IMR-90 (cell line): Measurements from ENCODE around the gene CLDN7. TPM values are rescaled to one million over a fixed set of nuclear protein-coding genes. Genes with fewer than 3 reads are reported as not detected.

ENCODE experiments used
- ATAC-seq: fragments of 200-7000 bp; cut with Tn5 transposase; 2 replicates; pipeline ENCODE4 v1.9.1; 2020; ENCODE audit warnings: low read depth, mild to moderate bottlenecking, moderate library complexity
- BruUV-seq: library from RNA; stranded (reverse); fragments of 400-500 nt; replicated peaks from 2 replicates; lab custom pipeline; 2021; lab: Mats Ljungman, UMichigan
- CTCF ChIA-PET: fragments of 300-600 bp; formaldehyde crosslinking; extraction: SDS; loops from one replicate; lab custom pipeline; 2021; ENCODE audit warnings: antibody characterized with exemption; lab: Yijun Ruan, JAX
- POLR2A ChIA-PET: fragments of 300-600 bp; sonication (Branson Sonifier 250); formaldehyde crosslinking; loops from one replicate; lab custom pipeline; 2022; ENCODE audit warnings: antibody characterized with exemption; ENCODE audit not compliant: unreplicated experiment; lab: Charles Lee
- DNase-seq: peaks from one replicate; pipeline ENCODE4 v3.0.0; 2013
- H2AFZ ChIP-seq: replicated peaks from 2 replicates; pipeline ENCODE3; 2013; ENCODE audit warnings: low read length, mild to moderate bottlenecking; ENCODE audit not compliant: poor library complexity
- H2AK5ac ChIP-seq: 2 replicates; pipeline ENCODE4 v1.6.1; 2013; ENCODE audit warnings: low read depth, low read length, inconsistent platforms
- H2AK9ac ChIP-seq: replicated peaks from 2 replicates; pipeline ENCODE3; 2013; ENCODE audit warnings: mild to moderate bottlenecking, low read depth, low read length, moderate library complexity; ENCODE audit not compliant: poor library complexity
- H2BK120ac ChIP-seq: 2 replicates; pipeline ENCODE4 v1.6.1; 2013; ENCODE audit warnings: low read depth, low read length, inconsistent platforms
- H2BK15ac ChIP-seq: 3 replicates; pipeline ENCODE4 v1.6.1; 2013; ENCODE audit warnings: low read depth, low read length, inconsistent platforms
- H2BK20ac ChIP-seq: 2 replicates; pipeline ENCODE4 v1.6.1; 2013; ENCODE audit warnings: low read depth, mild to moderate bottlenecking, inconsistent platforms, low read length, moderate library complexity
- H2BK5ac ChIP-seq: 2 replicates; pipeline ENCODE4 v1.6.1; 2013; ENCODE audit warnings: mild to moderate bottlenecking, low read depth, low read length, inconsistent platforms; ENCODE audit not compliant: poor library complexity, severe bottlenecking
- H3K14ac ChIP-seq: replicated peaks from 2 replicates; pipeline ENCODE4 v1.6.1; 2013; ENCODE audit warnings: low read depth, low read length, inconsistent platforms
- H3K18ac ChIP-seq: 2 replicates; pipeline ENCODE4 v1.6.1; 2013; ENCODE audit warnings: low read depth, low read length, control low read depth
- H3K23ac ChIP-seq: 2 replicates; pipeline ENCODE4 v1.6.1; 2013; ENCODE audit warnings: low read depth, low read length, inconsistent platforms
- H3K27ac ChIP-seq: 2 replicates; pipeline ENCODE4 v1.5.1; 2013; ENCODE audit warnings: mild to moderate bottlenecking, control low read depth, low read length; ENCODE audit not compliant: insufficient read depth
- H3K27me3 ChIP-seq: 2 replicates; pipeline ENCODE4 v1.6.1; 2013; ENCODE audit warnings: low read length; ENCODE audit not compliant: control insufficient read depth, insufficient read depth
- H3K36me3 ChIP-seq: 2 replicates; pipeline ENCODE4 v1.6.1; 2013; ENCODE audit warnings: low read length, mixed read lengths; ENCODE audit not compliant: control insufficient read depth, insufficient read depth
- H3K4ac ChIP-seq: 2 replicates; pipeline ENCODE4 v1.6.1; 2013; ENCODE audit warnings: low read depth, low read length, inconsistent platforms
- H3K4me1 ChIP-seq: 2 replicates; pipeline ENCODE4 v1.6.1; 2013; ENCODE audit warnings: low read length, mixed read lengths; ENCODE audit not compliant: control insufficient read depth, insufficient read depth
- H3K4me2 ChIP-seq: 2 replicates; pipeline ENCODE4 v1.6.1; 2013; ENCODE audit warnings: low read depth, mild to moderate bottlenecking, control low read depth, low read length, moderate library complexity
- H3K4me3 ChIP-seq: 2 replicates; pipeline ENCODE4 v1.5.1; 2013; ENCODE audit warnings: low read depth, mild to moderate bottlenecking, control low read depth, low read length, moderate library complexity; ENCODE audit not compliant: insufficient read depth
- H3K56ac ChIP-seq: 2 replicates; pipeline ENCODE4 v1.6.1; 2013; ENCODE audit warnings: low read length, inconsistent platforms; ENCODE audit not compliant: insufficient read depth; ENCODE audit errors: extremely low read depth
- H3K79me1 ChIP-seq, 2 experiments: 2 replicates each; pipeline ENCODE4 v1.6.1; 2013; ENCODE audit warnings: low read length in 2 of 2, inconsistent platforms in 1 of 2, low read depth in 1 of 2
- H3K9ac ChIP-seq: 2 replicates; pipeline ENCODE4 v1.6.1; 2013; ENCODE audit warnings: low read depth, low read length, control low read depth
- H3K9me1 ChIP-seq: 2 replicates; pipeline ENCODE4 v1.6.1; 2013; ENCODE audit warnings: low read length, inconsistent platforms; ENCODE audit not compliant: insufficient read depth
- H3K9me3 ChIP-seq: 2 replicates; pipeline ENCODE4 v1.6.1; 2013; ENCODE audit warnings: low read length; ENCODE audit not compliant: control insufficient read depth, insufficient read depth
- H4K20me1 ChIP-seq: 2 replicates; pipeline ENCODE4 v1.6.1; 2013; ENCODE audit warnings: low read length, inconsistent platforms; ENCODE audit not compliant: insufficient read depth
- H4K5ac ChIP-seq: 2 replicates; pipeline ENCODE4 v1.6.1; 2013; ENCODE audit warnings: mild to moderate bottlenecking, low read depth, low read length, control low read depth
- H4K8ac ChIP-seq, 2 experiments: 2 replicates each; pipeline ENCODE4 v1.6.1; 2013; ENCODE audit warnings: low read depth in 2 of 2, low read length in 2 of 2, control low read depth in 1 of 2, inconsistent platforms in 1 of 2
- H4K91ac ChIP-seq: 2 replicates; pipeline ENCODE4 v1.6.1; 2013; ENCODE audit warnings: low read depth, low read length, inconsistent platforms; ENCODE audit not compliant: insufficient read depth
- BHLHE40 ChIP-seq: fragments of 150-350 bp; IDR thresholded peaks from 2 replicates; pipeline ENCODE4 v1.6.1; 2016; ENCODE audit warnings: mild to moderate bottlenecking, low read depth, low read length
- CEBPB ChIP-seq: IDR thresholded peaks from 2 replicates; pipeline ENCODE4 v1.6.1; 2012; ENCODE audit warnings: low read depth, low read length, improper control_type of control experiment
- CHD1 ChIP-seq: IDR thresholded peaks from 2 replicates; pipeline ENCODE4 v1.6.1; 2012; ENCODE audit warnings: low read depth, low read length, improper control_type of control experiment
- FOS ChIP-seq: fragments of 150-350 bp; IDR thresholded peaks from 2 replicates; pipeline ENCODE4 v1.6.1; 2016; ENCODE audit warnings: low read depth, low read length
- MAFK ChIP-seq: IDR thresholded peaks from 2 replicates; pipeline ENCODE4 v1.6.1; 2012; ENCODE audit warnings: low read depth, low read length, improper control_type of control experiment
- MAZ ChIP-seq: IDR thresholded peaks from 2 replicates; pipeline ENCODE4 v1.6.1; 2012; ENCODE audit warnings: low read depth, mild to moderate bottlenecking, low read length, improper control_type of control experiment, moderate library complexity, borderline replicate concordance
- MXI1 ChIP-seq: IDR thresholded peaks from 2 replicates; pipeline ENCODE4 v1.6.1; 2012; ENCODE audit warnings: low read depth, mild to moderate bottlenecking, low read length, moderate library complexity, borderline replicate concordance
- NFE2L2 ChIP-seq: fragments of 150-350 bp; IDR thresholded peaks from 2 replicates; pipeline ENCODE4 v1.6.1; 2016; ENCODE audit warnings: low read depth, mild to moderate bottlenecking, low read length
- POLR2A ChIP-seq: IDR thresholded peaks from 2 replicates; pipeline ENCODE4 v1.6.1; 2012; ENCODE audit warnings: mild to moderate bottlenecking, low read depth, low read length
- RAD21 ChIP-seq: IDR thresholded peaks from 2 replicates; pipeline ENCODE4 v1.6.1; 2012; ENCODE audit warnings: low read length, improper control_type of control experiment
- RCOR1 ChIP-seq: IDR thresholded peaks from 2 replicates; pipeline ENCODE4 v1.6.1; 2012; ENCODE audit warnings: mild to moderate bottlenecking, low read length, improper control_type of control experiment; ENCODE audit not compliant: insufficient replicate concordance
- RFX5 ChIP-seq: IDR thresholded peaks from 2 replicates; pipeline ENCODE4 v1.8.0; 2012; ENCODE audit warnings: low read depth, mild to moderate bottlenecking, low read length, moderate library complexity
- WGBS, 2 experiments: methylation state at CpG; one replicate each; pipeline versions ENCODE4 v1.1.5 to v1.1.7; 2013; ENCODE audit warnings: missing lambda C conversion rate in 2 of 2; ENCODE audit not compliant: insufficient read length in 1 of 2; ENCODE audit errors: extremely low coverage in 2 of 2; 5-methylcytosine and 5-hydroxymethylcytosine counted together
- dilution Hi-C: fragments of 300-500 bp; cut with HindIII; formaldehyde crosslinking; loops from one replicate; pipeline ENCODE4 v1.14.3; 2018; ENCODE audit warnings: low sequenced_read_pairs; ENCODE audit not compliant: unreplicated experiment
- in situ Hi-C: fragments of 300-500 bp; cut with MboI; formaldehyde crosslinking; loops from 3 replicates; pipeline ENCODE4 v1.14.3; 2019; ENCODE audit warnings: low sequenced_read_pairs, inconsistent platforms, mixed read lengths
- intact Hi-C: fragments of 100-400 bp; cut with micrococcal nuclease; formaldehyde crosslinking; loops from 2 replicates; pipeline ENCODE4 v1.10.0; 2022
- polyA plus RNA-seq, 3 experiments: library from polyadenylated mRNA; depleted of rRNA; stranded (reverse); fragments of >200 nt; gene quantifications; 2 replicates each; pipeline ENCODE4 v1.2.3, GENCODE V29; 2012; ENCODE audit warnings: low replicate concordance in 1 of 3
- total RNA-seq: library from RNA; depleted of rRNA; stranded (reverse); fragments of >200 nt; gene quantifications from 2 replicates; pipeline ENCODE4 v1.2.3, GENCODE V29; 2012
- TF ChIP-seq, protein P1 (sequence below): conservative IDR thresholded peaks from 2 replicates; pipeline ENCODE4 v1.5.1; 2012; ENCODE audit warnings: mild to moderate bottlenecking, low read depth, low read length, improper control_type of control experiment
- TF ChIP-seq, protein P2 (sequence below): fragments of 150-350 bp; IDR thresholded peaks from 2 replicates; pipeline ENCODE4 v1.6.1; 2016; ENCODE audit warnings: low read depth, mild to moderate bottlenecking, low read length, moderate library complexity, borderline replicate concordance
- TF ChIP-seq, protein P3 (sequence below): fragments of 150-350 bp; IDR thresholded peaks from 2 replicates; pipeline ENCODE4 v1.6.1; 2017; ENCODE audit warnings: mild to moderate bottlenecking, antibody characterized with exemption, low read length, low read depth

The CLDN7 gene
- total and polyA plus RNA-seq, 2 of the 4 experiments (the other 2 are of a cell fraction) = 1.4 TPM

DNA sequence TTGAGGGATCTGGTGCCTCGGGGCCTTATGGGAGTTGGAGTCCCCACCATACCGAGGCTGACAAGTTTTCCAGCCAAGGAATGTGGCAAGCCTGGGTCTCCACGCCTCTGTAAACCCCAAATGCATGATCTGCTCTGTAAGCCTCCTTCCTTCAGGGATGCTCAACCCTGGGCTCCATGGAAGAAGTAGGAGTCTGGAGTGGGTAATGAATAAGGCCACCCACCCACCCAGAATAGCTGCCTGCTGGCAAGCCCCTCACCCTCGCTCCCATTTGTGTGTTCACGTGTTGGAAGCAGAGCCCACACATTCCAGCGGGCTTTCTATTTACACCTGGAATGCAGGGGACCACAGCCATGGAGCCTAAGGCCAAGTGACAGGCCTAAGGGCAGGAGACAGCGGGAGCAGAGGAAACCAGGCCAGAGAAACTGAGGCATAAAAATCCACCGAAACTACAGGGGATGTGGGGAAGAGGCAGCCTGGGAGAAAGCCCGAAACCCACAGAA lies 47.1 kb downstream of the CLDN7 start:
- Histone ChIP-seq H3K4ac (peak overlapping the region; percentile 62), H2BK15ac (0 out of 3 replicates have a peak overlapping the region, but pooled peaks have one; percentile 6), H4K20me1 (peaks cover 58% of the 10 kb centered on the region), H3K27ac (peak overlapping the region; percentile 46), H4K5ac (no peak overlapping the region), H3K56ac (no peak overlapping the region), H4K8ac (peak overlapping the region in 1 of 2 experiments; percentile 11; a peak in 1 of 4 replicates), H3K23ac (peak overlapping the region; percentile 82; the same call in 1 of the 2 replicates), H3K9me1 (peaks cover 21% of the 10 kb centered on the region), H2AK5ac (peak overlapping the region; percentile 56), H2BK20ac (no peak overlapping the region), H3K27me3 (no peaks in the 10 kb centered on the region), H3K18ac (no peak overlapping the region), H3K79me1 (peaks cover 4 to 78% of the 10 kb centered on the region in 2 experiments; a peak in 3 of 4 replicates), H3K4me1 (peaks cover 21% of the 10 kb centered on the region), H2AFZ (peak overlapping the region; percentile 73), H2AK9ac (peak overlapping the region; percentile 92), H4K91ac (no peak overlapping the region; the same call in 1 of the 2 replicates), H3K9ac (peak overlapping the region; percentile 37), H2BK120ac (no peak overlapping the region), H2BK5ac (peak overlapping the region; percentile 31), H3K36me3 (no peaks in the 10 kb centered on the region), H3K4me3 (peak overlapping the region; percentile 5), H3K4me2 (peak overlapping the region; percentile 45), H3K9me3 (no peaks in the 10 kb centered on the region), H3K14ac (peak overlapping the region; percentile 24; the same call in 1 of the 2 replicates)
- in situ Hi-C loops (no loop called here), dilution Hi-C loops (no loop called here), intact Hi-C loops (no loop called here)
- ChIA-PET CTCF (interaction anchor here (0.8 to 1.1 kb wide), 2 partner anchors 170 to 304 kb away, joined by 3 to 6 read pairs; no protein-coding TSS in a partner anchor), POLR2A (no interaction called here)
- 0% methylated on average over 4 of the region's 9 CpGs; no CpG with 5 or more reads in 1 of the 2 experiments for WGBS, 2 experiments
- BruUV-seq = no TSS peak
- ATAC-seq (no peak), DNase-seq (no peak)
- TF ChIP-seq, protein P1, sequence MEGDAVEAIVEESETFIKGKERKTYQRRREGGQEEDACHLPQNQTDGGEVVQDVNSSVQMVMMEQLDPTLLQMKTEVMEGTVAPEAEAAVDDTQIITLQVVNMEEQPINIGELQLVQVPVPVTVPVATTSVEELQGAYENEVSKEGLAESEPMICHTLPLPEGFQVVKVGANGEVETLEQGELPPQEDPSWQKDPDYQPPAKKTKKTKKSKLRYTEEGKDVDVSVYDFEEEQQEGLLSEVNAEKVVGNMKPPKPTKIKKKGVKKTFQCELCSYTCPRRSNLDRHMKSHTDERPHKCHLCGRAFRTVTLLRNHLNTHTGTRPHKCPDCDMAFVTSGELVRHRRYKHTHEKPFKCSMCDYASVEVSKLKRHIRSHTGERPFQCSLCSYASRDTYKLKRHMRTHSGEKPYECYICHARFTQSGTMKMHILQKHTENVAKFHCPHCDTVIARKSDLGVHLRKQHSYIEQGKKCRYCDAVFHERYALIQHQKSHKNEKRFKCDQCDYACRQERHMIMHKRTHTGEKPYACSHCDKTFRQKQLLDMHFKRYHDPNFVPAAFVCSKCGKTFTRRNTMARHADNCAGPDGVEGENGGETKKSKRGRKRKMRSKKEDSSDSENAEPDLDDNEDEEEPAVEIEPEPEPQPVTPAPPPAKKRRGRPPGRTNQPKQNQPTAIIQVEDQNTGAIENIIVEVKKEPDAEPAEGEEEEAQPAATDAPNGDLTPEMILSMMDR = no peak
- TF ChIP-seq MAFK = no peak
- TF ChIP-seq, protein P2, sequence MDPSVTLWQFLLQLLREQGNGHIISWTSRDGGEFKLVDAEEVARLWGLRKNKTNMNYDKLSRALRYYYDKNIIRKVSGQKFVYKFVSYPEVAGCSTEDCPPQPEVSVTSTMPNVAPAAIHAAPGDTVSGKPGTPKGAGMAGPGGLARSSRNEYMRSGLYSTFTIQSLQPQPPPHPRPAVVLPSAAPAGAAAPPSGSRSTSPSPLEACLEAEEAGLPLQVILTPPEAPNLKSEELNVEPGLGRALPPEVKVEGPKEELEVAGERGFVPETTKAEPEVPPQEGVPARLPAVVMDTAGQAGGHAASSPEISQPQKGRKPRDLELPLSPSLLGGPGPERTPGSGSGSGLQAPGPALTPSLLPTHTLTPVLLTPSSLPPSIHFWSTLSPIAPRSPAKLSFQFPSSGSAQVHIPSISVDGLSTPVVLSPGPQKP = no peak
- TF ChIP-seq RCOR1 = no peak
- peak; percentile 83; the same call in 1 of the 2 replicates for TF ChIP-seq MXI1
- TF ChIP-seq RAD21 = no peak
- TF ChIP-seq CEBPB = peak; percentile 43; the same call in 1 of the 2 replicates
- TF ChIP-seq NFE2L2 = no peak
- TF ChIP-seq MAZ = no peak
- no peak for TF ChIP-seq POLR2A
- no peak for TF ChIP-seq RFX5
- TF ChIP-seq, protein P3, sequence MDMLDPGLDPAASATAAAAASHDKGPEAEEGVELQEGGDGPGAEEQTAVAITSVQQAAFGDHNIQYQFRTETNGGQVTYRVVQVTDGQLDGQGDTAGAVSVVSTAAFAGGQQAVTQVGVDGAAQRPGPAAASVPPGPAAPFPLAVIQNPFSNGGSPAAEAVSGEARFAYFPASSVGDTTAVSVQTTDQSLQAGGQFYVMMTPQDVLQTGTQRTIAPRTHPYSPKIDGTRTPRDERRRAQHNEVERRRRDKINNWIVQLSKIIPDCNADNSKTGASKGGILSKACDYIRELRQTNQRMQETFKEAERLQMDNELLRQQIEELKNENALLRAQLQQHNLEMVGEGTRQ = no peak; the same call in 1 of the 2 replicates
- no peak for TF ChIP-seq BHLHE40
- TF ChIP-seq FOS = no peak
- TF ChIP-seq CHD1 = no peak
